Measurements from ENCODE around the gene XKR7.
"Not testable (repeated sequence)": the region's sequence is repeated elsewhere in the genome, so short reads cannot be mapped to it uniquely, and the experiment has no call there.

XKR7 gene, protein sequence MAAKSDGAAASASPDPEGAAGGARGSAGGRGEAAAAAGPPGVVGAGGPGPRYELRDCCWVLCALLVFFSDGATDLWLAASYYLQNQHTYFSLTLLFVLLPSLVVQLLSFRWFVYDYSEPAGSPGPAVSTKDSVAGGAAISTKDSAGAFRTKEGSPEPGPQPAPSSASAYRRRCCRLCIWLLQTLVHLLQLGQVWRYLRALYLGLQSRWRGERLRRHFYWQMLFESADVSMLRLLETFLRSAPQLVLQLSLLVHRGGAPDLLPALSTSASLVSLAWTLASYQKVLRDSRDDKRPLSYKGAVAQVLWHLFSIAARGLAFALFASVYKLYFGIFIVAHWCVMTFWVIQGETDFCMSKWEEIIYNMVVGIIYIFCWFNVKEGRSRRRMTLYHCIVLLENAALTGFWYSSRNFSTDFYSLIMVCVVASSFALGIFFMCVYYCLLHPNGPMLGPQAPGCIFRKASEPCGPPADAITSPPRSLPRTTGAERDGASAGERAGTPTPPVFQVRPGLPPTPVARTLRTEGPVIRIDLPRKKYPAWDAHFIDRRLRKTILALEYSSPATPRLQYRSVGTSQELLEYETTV

GRCh38 chr20:31967830-31968249 lies at the start of gene XKR7:
TSS of gene XKR7 (plus strand) at chr20:31968151. CDS start at chr20:31968176, 25 bp downstream.
- Histone ChIP-seq H3K4me1 (peaks cover 0 to 4% (median 0%) of the 10 kb centered on the region in 4 donors), H3K4me3 (no peak within 1 kb of the TSS)

GRCh38 chr20:31918466-31919105 lies 49.4 kb upstream of the XKR7 start:
- H3K27me3 ChIP-seq = peaks cover 0 to 16% of the 10 kb centered on the region in 2 donors
- no peak overlapping the region for H3K4me3 ChIP-seq
- no peaks in the 10 kb centered on the region for H3K36me3 ChIP-seq
- no peak for DNase-seq
- H3K27ac ChIP-seq = no peak overlapping the region
- TF ChIP-seq CTCF (IDR thresholded peaks at IDR 0.05) = no peak
- intact Hi-C loops (cut with DNase I; ENCODE audit: low total_unique reads) = no loop called here
- no peaks in the 10 kb centered on the region for H3K4me1 ChIP-seq
- no peaks in the 10 kb centered on the region for H3K9me3 ChIP-seq

More at GRCh38 chr20:31967830-31968249, at the start of gene XKR7:
- Histone ChIP-seq H3K27ac (no peak within 1 kb of the TSS), H3K27me3 (peaks cover 0 to 58% of the 10 kb centered on the region in 2 donors), H3K36me3 (no peaks in the 10 kb centered on the region), H3K9me3 (no peaks in the 10 kb centered on the region)
- no peak for DNase-seq
- intact Hi-C loops (cut with DNase I; ENCODE audit: low total_unique reads) = no loop called here
- TF ChIP-seq CTCF (IDR thresholded peaks at IDR 0.05) = no peak

DNA sequence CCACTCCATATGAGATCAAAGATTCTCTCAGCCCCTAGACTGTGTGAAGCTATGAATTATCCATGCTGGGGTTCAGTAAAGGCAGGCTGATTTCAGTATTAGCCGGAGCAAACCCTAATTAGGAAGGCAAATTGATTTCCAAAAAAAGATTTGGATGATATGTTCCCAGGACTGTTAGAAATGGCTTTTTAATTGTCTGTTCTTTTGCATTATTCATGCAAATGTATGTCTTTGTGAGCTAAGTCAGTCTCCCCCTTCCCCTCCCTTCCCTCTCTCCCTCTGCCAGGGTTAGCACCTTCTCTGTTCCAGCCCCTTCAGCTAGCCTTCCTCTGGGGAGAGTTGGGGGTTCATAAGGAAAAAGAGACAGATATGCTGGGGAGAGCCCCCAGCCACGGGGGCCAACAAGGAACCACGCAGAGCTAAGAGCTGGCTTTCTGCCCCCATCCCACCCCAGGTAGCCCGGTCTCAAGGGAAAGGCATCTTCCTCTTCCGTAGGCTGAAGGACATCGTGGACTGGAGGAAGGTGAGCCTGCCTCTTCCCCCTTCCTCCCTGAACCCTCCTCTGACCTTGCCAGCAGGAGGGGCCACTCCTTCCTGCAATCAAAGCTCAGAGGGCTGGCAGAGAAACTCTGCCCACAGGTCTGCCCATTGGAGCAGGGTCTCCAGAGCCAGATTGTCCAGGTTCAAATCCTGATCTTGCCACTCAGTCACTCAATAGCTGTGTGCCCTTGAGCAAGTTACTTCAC lies 48.4 kb upstream of the XKR7 start:
- H3K4me3 ChIP-seq = no peak overlapping the region
- no peak for DNase-seq
- no peak overlapping the region for H3K27ac ChIP-seq
- intact Hi-C loops (cut with DNase I; ENCODE audit: low total_unique reads) = no loop called here
- TF ChIP-seq CTCF (IDR thresholded peaks at IDR 0.05) = no peak
- H3K9me3 ChIP-seq = no peaks in the 10 kb centered on the region
- H3K27me3 ChIP-seq = peaks cover 0 to 24% of the 10 kb centered on the region in 2 donors
- H3K4me1 ChIP-seq = no peaks in the 10 kb centered on the region
- no peaks in the 10 kb centered on the region for H3K36me3 ChIP-seq

DNA sequence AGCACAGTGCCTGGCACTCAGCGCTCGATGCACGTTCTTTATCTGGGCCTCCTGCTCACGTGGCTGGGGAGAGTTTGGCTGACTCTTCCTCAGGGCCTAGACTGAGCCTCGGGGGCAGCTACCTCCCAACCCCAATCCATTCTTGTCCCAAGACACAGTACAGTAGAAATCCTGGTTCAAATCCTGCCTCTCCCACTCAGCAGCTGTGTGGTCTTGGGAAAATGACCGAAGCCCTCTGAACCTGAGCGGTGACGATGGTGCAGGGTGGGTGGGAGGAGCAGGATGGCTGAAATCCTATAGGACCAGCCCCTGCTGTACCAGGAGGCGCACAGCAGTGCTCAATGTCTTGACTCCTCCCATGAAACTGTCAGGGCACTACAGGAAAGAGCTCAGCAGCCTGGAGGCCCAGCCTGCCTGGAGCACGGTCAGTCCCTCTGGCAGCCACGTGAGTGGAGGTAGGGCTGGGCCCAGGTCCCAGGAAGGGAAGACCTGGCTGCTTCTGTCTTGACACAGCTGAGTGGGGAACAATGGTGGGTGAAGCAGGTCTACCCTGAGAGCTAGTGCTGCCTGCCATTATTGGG lies 47.6 kb upstream of the XKR7 start:
- TF ChIP-seq CTCF (IDR thresholded peaks at IDR 0.05) = no peak
- H3K4me3 ChIP-seq = no peak overlapping the region
- no peaks in the 10 kb centered on the region for H3K4me1 ChIP-seq
- no peak for DNase-seq
- H3K27ac ChIP-seq = no peak overlapping the region
- H3K9me3 ChIP-seq = no peaks in the 10 kb centered on the region
- no peaks in the 10 kb centered on the region for H3K36me3 ChIP-seq
- H3K27me3 ChIP-seq = peaks cover 0 to 32% of the 10 kb centered on the region in 2 donors
- intact Hi-C loops (cut with DNase I; ENCODE audit: low total_unique reads) = no loop called here

DNA sequence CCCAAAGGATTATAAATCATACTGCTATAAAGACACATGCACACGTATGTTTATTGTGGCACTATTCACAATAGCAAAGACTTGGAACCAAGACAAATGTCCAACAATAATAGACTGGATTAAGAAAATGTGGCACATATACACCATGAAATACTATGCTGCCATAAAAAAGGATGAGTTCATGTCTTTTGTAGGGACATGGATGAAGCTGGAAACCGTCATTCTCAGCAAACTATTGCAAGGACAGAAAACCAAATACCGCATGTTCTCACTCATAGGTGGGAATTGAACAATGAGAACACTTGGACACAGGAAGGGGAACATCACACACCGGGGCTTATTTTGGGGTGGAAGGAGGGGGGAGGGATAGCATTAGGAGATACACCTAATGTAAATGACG lies 46.5 kb upstream of the XKR7 start:
- intact Hi-C loops (cut with DNase I; ENCODE audit: low total_unique reads) = not testable (repeated sequence)

More for the DNA sequence above, 46.5 kb upstream of the XKR7 start:
- H3K9me3 ChIP-seq, H3K36me3 ChIP-seq, H3K27ac ChIP-seq, H3K4me3 ChIP-seq, H3K4me1 ChIP-seq, DNase-seq: not testable (repeated sequence)
- H3K27me3 ChIP-seq = peaks cover 0 to 40% of the 10 kb centered on the region in 2 donors

Data from tibial artery (tissue), 4 donors.